Measurements from ENCODE around the gene RIC3.

The RIC3 gene

GRCh38 chr11:8108421-8108820, 60.4 kb downstream of the RIC3 start:
- no peaks in the 10 kb centered on the region for H3K36me3 ChIP-seq
- H3K27ac ChIP-seq: no peak overlapping the region
- no peak overlapping the region for H3K4me3 ChIP-seq (ENCODE audit: low read depth in 1 of 2, low read length in 1 of 2)
- H3K9me3 ChIP-seq: no peaks in the 10 kb centered on the region
- H3K4me1 ChIP-seq (ENCODE audit: control insufficient read depth in 1 of 2, insufficient read depth in 1 of 2, low read depth in 1 of 2, low read length in 1 of 2): no peaks in the 10 kb centered on the region
- no peak for TF ChIP-seq CTCF (IDR thresholded peaks at IDR 0.05)
- no peaks in the 10 kb centered on the region for H3K27me3 ChIP-seq

GRCh38 chr11:8107642-8108041, 61.2 kb downstream of the RIC3 start:
- Histone ChIP-seq H3K9me3 (no peaks in the 10 kb centered on the region), H3K27ac (no peak overlapping the region), H3K27me3 (no peaks in the 10 kb centered on the region), H3K36me3 (no peaks in the 10 kb centered on the region), H3K4me3 (ENCODE audit: low read depth in 1 of 2, low read length in 1 of 2) (no peak overlapping the region), H3K4me1 (ENCODE audit: control insufficient read depth in 1 of 2, insufficient read depth in 1 of 2, low read depth in 1 of 2, low read length in 1 of 2) (no peaks in the 10 kb centered on the region)
- no peak for TF ChIP-seq CTCF (IDR thresholded peaks at IDR 0.05)

- Histone ChIP-seq H3K27ac (no peak overlapping the region), H3K9me3 (no peaks in the 10 kb centered on the region), H3K27me3 (no peaks in the 10 kb centered on the region), H3K36me3 (no peaks in the 10 kb centered on the region), H3K4me3 (ENCODE audit: low read depth in 1 of 2, low read length in 1 of 2) (no peak overlapping the region), H3K4me1 (ENCODE audit: control insufficient read depth in 1 of 2, insufficient read depth in 1 of 2, low read depth in 1 of 2, low read length in 1 of 2) (no peaks in the 10 kb centered on the region)
- TF ChIP-seq CTCF (IDR thresholded peaks at IDR 0.05): no peak
Measured at GRCh38 chr11:8106679-8107078, 62.1 kb downstream of the RIC3 start.

- Histone ChIP-seq H3K36me3 (no peaks in the 10 kb centered on the region), H3K27ac (no peak overlapping the region), H3K27me3 (no peaks in the 10 kb centered on the region), H3K9me3 (no peaks in the 10 kb centered on the region), H3K4me1 (ENCODE audit: control insufficient read depth in 1 of 2, insufficient read depth in 1 of 2, low read depth in 1 of 2, low read length in 1 of 2) (no peaks in the 10 kb centered on the region), H3K4me3 (ENCODE audit: low read depth in 1 of 2, low read length in 1 of 2) (no peak overlapping the region)
- TF ChIP-seq CTCF (IDR thresholded peaks at IDR 0.05): no peak
Measured at GRCh38 chr11:8105666-8106065, 63.2 kb downstream of the RIC3 start.

- Histone ChIP-seq H3K9me3 (no peaks in the 10 kb centered on the region), H3K4me1 (ENCODE audit: control insufficient read depth in 1 of 2, insufficient read depth in 1 of 2, low read depth in 1 of 2, low read length in 1 of 2) (no peaks in the 10 kb centered on the region), H3K4me3 (ENCODE audit: low read depth in 1 of 2, low read length in 1 of 2) (no peak overlapping the region), H3K36me3 (no peaks in the 10 kb centered on the region), H3K27ac (no peak overlapping the region), H3K27me3 (no peaks in the 10 kb centered on the region)
- no peak for TF ChIP-seq CTCF (IDR thresholded peaks at IDR 0.05)
Measured at GRCh38 chr11:8105133-8105532, 63.7 kb downstream of the RIC3 start.

- H3K4me1 ChIP-seq (ENCODE audit: control insufficient read depth in 1 of 2, insufficient read depth in 1 of 2, low read depth in 1 of 2, low read length in 1 of 2): no peaks in the 10 kb centered on the region
- H3K27me3 ChIP-seq: no peaks in the 10 kb centered on the region
- no peaks in the 10 kb centered on the region for H3K36me3 ChIP-seq
- no peak overlapping the region for H3K27ac ChIP-seq
- TF ChIP-seq CTCF (IDR thresholded peaks at IDR 0.05): no peak
- H3K9me3 ChIP-seq: no peaks in the 10 kb centered on the region
- H3K4me3 ChIP-seq (ENCODE audit: low read depth in 1 of 2, low read length in 1 of 2): no peak overlapping the region
Measured at GRCh38 chr11:8103909-8104308, 64.9 kb downstream of the RIC3 start.
